ENCODE measurements around the gene MAP7.

Gene MAP7

DNA sequence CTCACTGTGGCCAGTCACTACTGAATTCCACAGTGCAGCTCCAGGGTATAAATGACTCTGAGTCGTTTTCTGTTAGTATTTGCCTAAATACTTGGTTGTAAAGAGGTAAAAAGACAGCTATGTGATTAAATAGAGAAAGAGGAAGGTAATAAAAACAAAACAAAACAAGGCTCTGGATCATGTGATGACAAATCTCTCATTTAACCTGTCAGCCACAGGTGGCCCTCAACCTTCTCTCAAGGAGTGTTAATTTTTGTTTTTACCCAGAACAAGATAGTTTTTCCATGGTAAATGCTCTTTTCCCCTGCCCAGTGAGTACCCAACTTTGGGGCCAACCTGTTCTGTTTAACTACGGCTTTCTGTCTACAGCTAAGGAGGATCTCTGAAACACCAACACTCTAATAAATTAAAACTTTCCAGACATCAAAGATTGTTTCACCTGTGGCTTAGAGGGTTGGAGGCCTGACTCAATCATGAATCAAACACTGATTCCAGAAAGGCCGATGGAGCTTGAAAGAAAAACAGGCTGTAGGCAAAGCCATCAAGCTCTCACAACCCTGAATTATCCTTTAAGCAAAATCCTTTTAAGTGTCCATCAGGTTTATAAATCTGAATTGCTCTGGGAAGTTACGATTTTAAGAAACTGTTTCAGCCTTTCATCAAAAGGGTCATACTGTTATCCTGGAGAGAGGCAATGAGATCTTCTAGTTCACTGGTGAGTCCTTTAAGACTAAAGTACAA, 179.1 kb downstream of the MAP7 start:
- no peak for DNase-seq

- DNase-seq: peak; percentile 51
Measured at GRCh38 chr6:136365776-136366354, 184.4 kb downstream of the MAP7 start.

DNA sequence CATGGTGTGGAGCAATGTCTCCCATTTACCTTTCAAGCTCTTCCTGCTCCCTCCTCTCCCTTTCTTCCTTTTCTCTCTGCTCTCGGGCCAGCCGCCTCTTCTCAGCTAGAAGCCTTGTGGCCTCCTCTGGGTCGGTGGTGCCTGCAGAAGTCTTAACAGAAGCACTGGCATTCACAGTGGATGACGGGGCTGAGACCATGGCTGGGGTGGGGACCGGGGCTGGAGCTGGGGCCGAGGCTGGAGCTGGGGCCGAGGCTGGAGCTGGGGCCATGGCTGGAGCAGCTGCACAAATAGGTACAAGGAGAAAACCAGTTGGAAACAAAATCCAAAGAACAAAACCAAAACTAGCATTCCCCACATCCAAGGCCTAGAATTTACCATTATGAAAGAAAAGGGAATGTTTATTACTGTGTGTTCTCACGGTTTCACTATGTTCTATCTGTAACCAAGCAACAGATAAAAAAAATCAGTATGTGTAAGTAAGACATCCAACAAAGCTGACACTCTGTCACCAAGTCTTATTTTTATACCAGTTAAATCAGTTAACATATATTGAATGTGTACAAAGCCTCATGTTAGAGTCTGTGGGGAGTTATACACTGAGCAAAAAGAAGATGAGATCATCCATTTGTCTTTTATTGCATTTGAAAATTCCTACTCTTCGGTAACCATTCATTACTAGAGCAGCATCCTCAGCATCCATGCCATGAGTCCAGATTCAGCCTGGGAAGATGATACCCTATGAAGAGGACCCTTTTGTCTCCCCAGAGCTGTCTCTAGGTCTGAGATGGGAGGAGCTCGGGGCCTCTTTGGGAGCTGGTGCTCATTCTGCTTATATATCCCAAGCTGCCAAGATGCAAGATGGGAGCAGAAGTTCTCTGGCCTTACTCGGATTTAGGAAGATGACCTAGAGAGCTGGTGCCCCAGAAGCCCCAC, 187.5 kb downstream of the MAP7 start:
- DNase-seq: no peak

- DNase-seq: no peak
Measured at GRCh38 chr6:136361787-136362186, 188.4 kb downstream of the MAP7 start.

- DNase-seq: no peak
Measured at GRCh38 chr6:136360783-136361182, 189.4 kb downstream of the MAP7 start.

DNA sequence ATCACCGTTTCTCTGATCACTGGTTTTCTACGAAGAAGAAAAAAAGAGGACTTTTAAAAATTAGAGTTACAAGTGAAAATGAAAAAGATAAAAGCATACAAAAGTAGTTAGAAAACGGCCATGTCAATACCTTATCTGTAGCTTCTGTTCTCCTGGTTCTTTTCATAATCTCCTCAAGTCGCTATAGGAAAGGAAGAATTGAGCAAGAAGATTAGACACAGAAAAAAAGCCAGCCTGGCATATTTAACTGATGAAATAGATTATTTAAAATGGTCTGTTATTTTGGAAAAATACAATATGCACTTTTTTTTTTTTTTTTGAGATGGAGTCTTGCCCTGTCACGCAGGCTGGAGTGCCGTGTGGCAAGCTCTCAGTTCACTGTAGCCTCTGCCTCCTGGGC, 190.4 kb downstream of the MAP7 start:
- no peak for DNase-seq

DNA sequence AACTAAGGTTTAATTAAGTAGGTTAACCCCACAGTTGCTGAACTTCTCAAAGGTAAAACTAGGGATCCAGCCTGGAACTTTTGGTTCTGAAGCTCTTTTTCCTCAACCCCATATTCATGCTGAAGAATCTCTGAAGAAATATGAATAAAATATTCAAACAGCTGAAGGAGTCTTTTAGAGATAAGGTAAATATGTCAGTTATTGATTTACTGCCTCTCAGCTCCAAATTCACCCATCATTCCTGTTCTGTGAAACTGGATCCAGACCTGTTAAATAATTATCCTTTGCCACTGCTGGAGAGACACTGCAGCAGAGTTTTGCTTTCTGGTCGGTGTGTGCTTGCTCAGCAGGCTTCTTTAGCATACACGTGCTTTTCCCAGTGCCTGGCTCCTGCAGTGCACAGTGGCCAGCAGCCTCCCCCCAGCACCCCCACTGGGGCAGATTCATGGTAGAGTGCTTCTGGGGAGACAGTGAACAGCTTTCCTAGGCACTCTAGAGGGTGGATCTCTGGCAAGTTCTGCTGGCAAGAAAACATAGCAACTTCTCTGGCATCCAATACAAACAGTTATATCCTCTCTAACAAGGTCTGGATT, 198.6 kb downstream of the MAP7 start:
- DNase-seq: no peak

DNA sequence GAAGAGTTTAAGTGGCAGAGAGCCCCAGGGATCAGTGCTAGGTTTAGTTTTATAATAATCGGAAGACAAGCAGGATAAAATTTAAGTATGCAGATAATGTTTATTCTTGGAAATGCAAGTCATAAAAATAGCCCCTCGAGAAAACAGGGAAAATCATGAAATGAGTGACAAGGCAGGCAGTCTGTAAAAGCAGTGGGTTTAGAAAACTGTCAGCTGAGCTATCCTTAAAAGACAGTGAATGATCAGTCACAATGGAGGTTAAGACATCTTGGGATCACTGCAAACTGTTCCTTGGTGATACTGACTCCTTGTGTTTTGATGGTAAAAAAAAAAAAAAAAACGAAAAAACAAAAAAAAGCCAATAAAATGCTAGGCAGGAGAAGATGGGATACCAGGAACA, 199.3 kb downstream of the MAP7 start:
- no peak for DNase-seq

- no peak for DNase-seq
Measured at GRCh38 chr6:136347847-136348246, 202.4 kb downstream of the MAP7 start.

DNA sequence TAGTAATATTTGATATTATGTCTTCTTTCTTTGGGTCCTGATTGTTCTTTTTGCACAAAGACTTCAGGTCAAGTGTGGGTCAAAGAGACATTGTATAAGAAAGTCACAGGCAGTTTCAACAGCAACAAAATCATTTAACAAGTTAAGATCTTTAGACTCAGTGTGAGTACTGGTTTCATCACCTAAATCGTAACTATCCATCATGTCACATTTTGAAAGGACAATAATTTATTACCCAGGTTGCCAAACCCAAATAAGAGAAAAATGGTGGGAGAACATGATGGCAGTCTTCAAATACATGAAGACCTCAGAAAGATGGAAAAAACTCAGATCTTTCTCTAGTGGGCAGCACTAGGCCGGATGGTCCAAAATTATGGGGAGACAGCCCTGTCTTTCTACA, 205.1 kb downstream of the MAP7 start:
- DNase-seq: no peak

- DNase-seq: no peak
Measured at GRCh38 chr6:136344420-136344819, 205.8 kb downstream of the MAP7 start.

DNA sequence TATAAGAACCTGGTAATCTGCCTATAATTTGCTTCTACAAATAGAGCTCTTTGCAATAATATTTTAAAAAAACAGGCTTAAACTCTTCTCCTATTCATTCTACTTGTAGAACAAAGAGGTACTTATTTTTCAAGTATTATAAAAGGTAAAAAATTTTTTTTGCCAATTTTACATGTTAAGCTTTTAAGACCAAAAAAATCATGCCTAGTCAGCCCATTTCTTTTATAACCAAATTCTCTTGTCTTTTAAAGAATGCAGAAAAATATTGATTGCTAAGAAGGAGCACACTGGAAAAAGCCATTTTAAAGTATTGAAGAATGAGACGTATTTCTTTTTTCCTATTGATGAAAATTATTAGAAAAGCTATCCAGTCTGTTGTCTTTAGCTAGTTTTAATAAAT, 206.5 kb downstream of the MAP7 start:
- no peak for DNase-seq

DNA sequence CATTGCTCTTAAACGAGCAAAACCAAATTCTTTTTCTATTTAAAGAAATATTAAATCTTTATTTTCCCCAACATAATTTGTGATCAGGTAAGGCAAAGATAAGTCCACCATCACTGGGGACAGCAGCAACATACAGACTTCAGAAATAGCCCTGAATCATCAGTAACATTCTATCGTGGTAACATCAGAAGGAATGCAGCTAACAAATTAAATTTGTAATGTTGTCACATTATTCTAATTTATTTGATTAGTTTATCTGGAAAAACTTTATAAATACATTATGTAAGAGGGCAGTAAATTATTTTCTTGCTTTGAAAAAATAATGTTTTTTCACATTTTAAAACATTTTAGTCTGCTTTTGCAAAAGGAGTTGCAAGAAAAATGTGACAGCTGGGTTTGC, 206.9 kb downstream of the MAP7 start:
- no peak for DNase-seq

DNA sequence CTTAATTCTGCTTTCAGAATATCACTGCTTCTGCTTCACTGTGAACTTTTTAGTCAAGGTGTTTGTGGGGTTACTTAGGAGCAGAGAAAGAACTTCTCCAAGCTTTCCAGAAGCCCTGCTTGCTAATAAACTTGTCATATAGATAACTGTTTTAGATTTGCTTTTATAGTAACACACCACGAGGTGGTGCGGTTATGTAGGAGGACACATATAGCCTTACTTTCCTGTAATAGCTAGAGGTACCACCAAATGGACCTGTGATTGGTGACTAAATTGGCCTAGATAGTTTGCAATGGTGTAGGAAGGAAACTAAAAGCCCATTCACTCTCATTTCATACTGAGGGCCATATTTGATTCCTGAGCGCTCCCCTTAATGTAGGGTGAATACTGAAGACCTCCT, 208.3 kb downstream of the MAP7 start:
- DNase-seq: no peak

DNA sequence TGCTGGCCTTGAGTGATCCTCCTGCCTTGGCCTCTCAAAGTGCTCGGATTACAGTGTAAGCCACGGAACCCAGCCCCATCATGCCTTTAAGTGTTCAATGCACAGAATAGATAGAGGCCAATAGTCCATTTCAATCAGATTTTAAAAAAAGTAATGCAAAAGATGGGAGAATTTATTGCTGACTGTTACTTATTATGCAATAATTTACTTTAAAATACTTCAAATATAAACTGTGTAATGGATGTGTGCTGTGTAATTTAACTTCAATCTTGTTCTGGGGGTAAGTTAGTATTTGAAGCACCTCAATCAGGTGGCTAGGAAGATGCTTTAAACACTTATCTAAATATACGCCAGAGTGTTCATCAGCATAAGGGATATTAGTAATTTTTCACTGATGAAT, 208.9 kb downstream of the MAP7 start:
- no peak for DNase-seq

DNA sequence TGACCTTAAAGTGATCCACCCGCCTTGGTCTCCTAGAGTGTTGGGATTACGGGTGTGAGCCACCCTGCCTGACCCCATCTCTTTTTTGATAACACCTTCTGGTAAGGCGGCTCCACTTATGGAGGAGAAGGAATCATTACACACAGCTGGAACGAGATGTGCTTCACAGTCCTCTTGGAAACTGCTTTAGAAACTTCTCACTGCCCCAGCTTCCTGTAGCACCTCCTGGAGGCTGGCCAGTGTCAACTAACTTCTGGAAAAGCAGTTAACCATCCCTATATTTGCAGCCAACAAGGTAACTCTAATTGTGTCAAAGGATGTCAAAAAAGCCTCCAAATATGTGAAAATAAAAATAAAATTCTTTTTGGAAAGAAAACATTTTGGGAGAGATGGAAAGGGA, 211.7 kb downstream of the MAP7 start:
- DNase-seq: no peak

DNA sequence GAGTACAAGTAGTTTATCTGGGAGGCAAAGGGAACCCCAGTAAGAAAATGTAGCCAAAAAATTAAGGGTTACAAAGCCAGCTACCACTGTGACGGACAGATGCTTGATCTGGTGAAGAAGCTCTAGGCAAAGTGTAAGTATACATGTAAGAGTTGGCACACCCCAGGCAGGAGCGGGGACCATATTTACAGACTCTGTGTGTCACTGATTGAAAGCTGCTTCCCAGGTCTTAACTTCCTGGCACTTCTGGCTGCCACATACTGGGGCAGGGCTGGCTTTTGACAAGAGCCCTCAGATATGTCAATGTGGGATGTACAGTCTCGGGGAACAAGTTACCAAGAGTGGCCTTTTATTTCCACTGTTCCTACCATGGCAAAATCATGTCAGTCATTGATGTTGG, 212.6 kb downstream of the MAP7 start:
- DNase-seq: no peak

DNA sequence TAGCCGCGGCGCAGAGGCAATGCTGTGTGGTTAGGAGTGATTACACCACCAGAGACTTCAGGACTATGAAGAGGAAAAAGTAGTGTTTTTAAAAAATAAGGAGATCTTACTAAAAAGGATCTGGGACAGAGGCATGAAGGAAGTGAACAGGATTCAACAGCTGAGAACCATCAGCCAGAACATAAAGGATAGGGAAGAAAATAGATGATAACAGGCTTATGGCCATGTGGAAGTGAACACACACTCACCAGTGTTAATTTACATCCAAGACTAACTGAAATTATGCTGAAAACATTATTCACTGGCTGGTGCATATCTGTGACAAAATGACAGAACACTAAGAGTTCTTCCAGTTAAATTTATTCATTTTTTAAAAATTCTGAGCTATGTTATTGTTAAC, 213.1 kb downstream of the MAP7 start:
- DNase-seq: no peak

- DNase-seq: no peak
Measured at GRCh38 chr6:136335736-136336363, 214.4 kb downstream of the MAP7 start.

- DNase-seq: no peak
Measured at GRCh38 chr6:136334853-136335252, 215.4 kb downstream of the MAP7 start.

- DNase-seq: no peak
Measured at GRCh38 chr6:136334465-136334846, 215.8 kb downstream of the MAP7 start.

DNA sequence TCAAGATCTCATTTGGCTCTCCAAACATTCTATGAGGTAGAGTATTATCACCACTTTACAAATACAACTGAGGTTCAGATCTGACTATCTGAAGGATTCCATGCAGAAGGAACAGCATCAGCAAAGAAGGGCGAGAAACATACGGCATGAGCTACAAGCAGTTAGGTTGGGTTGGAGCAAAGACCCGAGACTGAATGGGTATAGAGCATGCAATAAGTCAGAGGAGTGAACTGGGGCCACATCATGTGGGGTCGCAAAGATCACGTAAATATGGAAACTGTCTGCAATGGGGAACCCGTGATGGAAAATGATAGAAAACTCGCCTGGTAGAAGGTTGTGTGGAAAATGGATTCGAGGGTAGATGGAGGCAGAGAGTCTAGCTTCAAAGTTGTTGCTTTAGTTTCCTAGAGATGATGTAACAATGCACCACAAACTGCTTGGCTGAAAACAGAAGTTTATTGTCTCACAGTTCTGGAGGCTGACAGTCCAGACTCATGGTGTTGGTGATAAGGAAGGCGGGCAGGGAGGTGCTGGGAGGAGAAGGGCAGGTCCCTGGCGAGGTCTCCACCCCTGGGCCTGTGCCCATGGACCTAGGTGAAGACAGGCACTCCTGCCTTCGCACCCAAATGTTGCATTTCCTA, 216.3 kb downstream of the MAP7 start:
- DNase-seq: no peak

GRCh38 chr6:136331461-136331860, 218.8 kb downstream of the MAP7 start:
- DNase-seq: no peak

Measured in CD4-positive, alpha-beta T cell treated with Interleukin-17A for 4 hours (primary cell).